CD14-positive monocyte (primary cell): ENCODE measurements around the gene NFAM1. TPM values are rescaled to one million over a fixed set of nuclear protein-coding genes. Genes with fewer than 3 reads are reported as not detected.
A peak's percentile ranks its signal among the peaks of the same experiment; 100 is the strongest.

Source experiments
- DNase-seq, 3 donors: peaks; one replicate each; pipeline ENCODE4 v3.0.0-alpha.2; 2011 to 2022
- H2AFZ ChIP-seq: 2 replicates; pipeline ENCODE4 v1.6.0; 2012; ENCODE audit warnings: mild to moderate bottlenecking, low read depth, low read length, inconsistent platforms; ENCODE audit not compliant: insufficient read depth, poor library complexity, severe bottlenecking
- H3K27ac ChIP-seq, 2 donors: 1 replicate in 1 of 2; 2 replicates in 1 of 2; pipeline ENCODE4 v1.5.1; 2012 to 2013; ENCODE audit warnings: low read length in 2 of 2, control low read depth in 1 of 2, inconsistent platforms in 1 of 2, low read depth in 1 of 2, mild to moderate bottlenecking in 1 of 2
- H3K27me3 ChIP-seq, 2 donors: one replicate each; pipeline versions ENCODE4 v1.6.0 to v1.6.1; 2011 to 2013; ENCODE audit warnings: low read length in 2 of 2; ENCODE audit not compliant: control insufficient read depth in 2 of 2, insufficient read depth in 2 of 2
- H3K36me3 ChIP-seq, 2 donors: replicated peaks in 1 of 2; 1 replicate in 1 of 2; 2 replicates in 1 of 2; pipeline versions ENCODE4 v1.5.1 to v1.6.1; 2012 to 2013; ENCODE audit warnings: low read length in 2 of 2, control low read depth in 1 of 2, inconsistent platforms in 1 of 2, mild to moderate bottlenecking in 1 of 2; ENCODE audit not compliant: insufficient read depth in 2 of 2, control insufficient read depth in 1 of 2
- H3K4me1 ChIP-seq, 2 donors: 1 replicate in 1 of 2; 2 replicates in 1 of 2; pipeline versions ENCODE4 v1.5.1 to v1.6.1; 2012 to 2013; ENCODE audit warnings: low read length in 2 of 2, control low read depth in 1 of 2, inconsistent platforms in 1 of 2, mild to moderate bottlenecking in 1 of 2, moderate library complexity in 1 of 2; ENCODE audit not compliant: insufficient read depth in 2 of 2, control insufficient read depth in 1 of 2
- H3K4me2 ChIP-seq: replicated peaks from 2 replicates; pipeline ENCODE3; 2012; ENCODE audit warnings: low read length, moderate library complexity, mild to moderate bottlenecking; ENCODE audit not compliant: poor library complexity, severe bottlenecking; ENCODE audit errors: extremely low read depth
- H3K4me3 ChIP-seq, 3 experiments: fragments of 200-600 bp in 1 of 3; sonication (generic) in 1 of 3; replicated peaks in 1 of 3; 1 replicate in 2 of 3; 2 replicates in 1 of 3; pipeline ENCODE4 v1.5.1; 2011 to 2013; ENCODE audit warnings: low read length in 3 of 3, mild to moderate bottlenecking in 3 of 3, control low read depth in 2 of 3, low read depth in 2 of 3, inconsistent platforms in 1 of 3, moderate library complexity in 1 of 3
- H3K79me2 ChIP-seq: 2 replicates; pipeline ENCODE4 v1.6.0; 2012; ENCODE audit warnings: mild to moderate bottlenecking, control low read depth, inconsistent platforms, low read length, moderate library complexity; ENCODE audit not compliant: insufficient read depth
- H3K9ac ChIP-seq: 2 replicates; pipeline ENCODE4 v1.6.0; 2017; ENCODE audit warnings: low read length, mild to moderate bottlenecking; ENCODE audit not compliant: insufficient read depth, poor library complexity, severe bottlenecking
- H3K9me3 ChIP-seq, 2 donors: replicated peaks in 1 of 2; 1 replicate in 1 of 2; 2 replicates in 1 of 2; pipeline versions ENCODE4 v1.5.1 to v1.6.1; 2012 to 2013; ENCODE audit warnings: low read length in 2 of 2, control low read depth in 1 of 2; ENCODE audit not compliant: control insufficient read depth in 1 of 2, insufficient read depth in 1 of 2
- H4K20me1 ChIP-seq: 2 replicates; pipeline ENCODE4 v1.6.0; 2012; ENCODE audit warnings: mild to moderate bottlenecking, low read length, control low read depth, moderate library complexity; ENCODE audit not compliant: insufficient read depth
- H3K27ac Mint-ChIP-seq, 7 donors: one replicate each; pipeline ENCODE4 v1.8.0; 2020; ENCODE audit warnings: mild to moderate bottlenecking in 7 of 7, mixed read lengths in 7 of 7, moderate library complexity in 6 of 7, inconsistent platforms in 2 of 7
- H3K27me3 Mint-ChIP-seq, 3 donors: one replicate each; pipeline ENCODE4 v1.8.0; 2021 to 2022; ENCODE audit warnings: low read depth in 3 of 3, mild to moderate bottlenecking in 3 of 3, mixed read lengths in 3 of 3, moderate library complexity in 3 of 3, inconsistent platforms in 1 of 3
- H3K36me3 Mint-ChIP-seq, 2 donors: one replicate each; pipeline ENCODE4 v1.8.0; 2020; ENCODE audit warnings: mixed read lengths in 2 of 2, inconsistent platforms in 1 of 2, mild to moderate bottlenecking in 1 of 2
- H3K4me1 Mint-ChIP-seq: one replicate; pipeline ENCODE4 v1.8.0; 2020; ENCODE audit warnings: mild to moderate bottlenecking, mixed read lengths
- H3K4me3 Mint-ChIP-seq, 2 donors: one replicate each; pipeline ENCODE4 v1.8.0; 2020; ENCODE audit warnings: mild to moderate bottlenecking in 2 of 2, mixed read lengths in 2 of 2, moderate library complexity in 1 of 2
- H3K9me3 Mint-ChIP-seq, 7 donors: one replicate each; pipeline ENCODE4 v1.8.0; 2020 to 2022; ENCODE audit warnings: mixed read lengths in 7 of 7, mild to moderate bottlenecking in 6 of 7, moderate library complexity in 6 of 7, inconsistent platforms in 2 of 7
- WGBS: methylation state at CpG from one replicate; pipeline ENCODE4 v1.1.5; 2013; ENCODE audit warnings: missing lambda C conversion rate; ENCODE audit not compliant: insufficient coverage; 5-methylcytosine and 5-hydroxymethylcytosine counted together
- intact Hi-C, 2 donors: fragments of 100-400 bp; cut with micrococcal nuclease; formaldehyde crosslinking; loops; one replicate each; pipeline versions ENCODE4 v1.15.0 to v1.15.1; 2023
- polyA plus RNA-seq, 3 donors: library from polyadenylated mRNA; depleted of rRNA in 1 of 3; unstranded in 2 of 3; stranded (reverse) in 1 of 3; fragments of 300-500 nt in 2 of 3; fragments of >200 nt in 1 of 3; fragmentation: Illumina TruSeq in 2 of 3; gene quantifications; 1 replicate in 2 of 3; 2 replicates in 1 of 3; pipeline ENCODE4 v1.2.3, GENCODE V29; 2012 to 2021
- TF ChIP-seq, protein P1 (sequence below): fragments of 200-600 bp; IDR thresholded peaks from one replicate; pipeline ENCODE4 v1.8.0; 2022; ENCODE audit warnings: antibody characterized with exemption, mild to moderate bottlenecking

NFAM1 gene
- polyA plus RNA-seq, 3 donors: 36.0 to 71.0 (median 69.7) TPM

DNA sequence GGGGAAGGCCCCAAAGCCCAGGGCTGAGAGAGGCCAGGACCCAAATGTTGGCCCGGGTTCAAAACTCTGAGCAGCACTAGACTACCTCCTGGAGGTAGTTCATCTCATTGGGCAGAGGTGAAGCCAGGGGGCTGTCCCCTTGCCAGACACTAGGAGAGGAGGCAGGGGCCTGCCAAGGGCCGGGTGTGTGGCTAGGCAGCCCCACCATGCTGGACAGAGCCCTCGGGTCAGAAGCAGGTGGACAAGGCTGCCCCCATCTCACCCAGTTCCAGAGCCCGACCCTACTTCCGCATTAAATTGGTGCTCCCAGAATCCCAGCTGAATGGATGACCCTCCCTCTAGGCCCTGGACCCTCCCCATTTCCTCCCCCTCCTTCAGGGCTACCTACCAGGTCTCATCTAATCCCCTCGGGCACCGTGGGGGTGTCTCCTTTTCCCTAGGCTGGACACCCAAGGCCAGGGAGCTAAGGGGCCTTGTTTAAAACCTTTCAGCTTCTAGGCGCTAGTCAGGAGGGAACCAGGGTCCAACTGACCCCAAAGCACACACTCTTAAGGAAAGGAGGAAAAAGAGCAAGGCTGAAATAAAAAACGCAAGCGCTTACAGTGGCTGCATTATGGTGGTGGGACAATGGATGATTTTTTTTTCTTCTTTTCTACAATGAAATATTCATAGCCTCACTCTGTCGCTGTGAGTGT lies 89.6 kb downstream of the NFAM1 start:
- no peaks in the 10 kb centered on the region for H3K4me1 ChIP-seq
- no peak overlapping the region for H3K9ac ChIP-seq
- H3K27ac ChIP-seq: no peak overlapping the region
- DNase-seq: no peak
- H3K36me3 ChIP-seq: no peaks in the 10 kb centered on the region
- H3K27ac Mint-ChIP-seq: no peak overlapping the region
- H3K79me2 ChIP-seq: no peaks in the 10 kb centered on the region
- H3K9me3 Mint-ChIP-seq: peaks cover 0 to 11% (median 0%) of the 10 kb centered on the region in 7 donors
- no peak overlapping the region for H3K4me3 ChIP-seq
- intact Hi-C loops: no loop called here
- 98% methylated on average over 5 of the region's 11 CpGs for WGBS
- no peak overlapping the region for H2AFZ ChIP-seq
- no peaks in the 10 kb centered on the region for H3K36me3 Mint-ChIP-seq
- H4K20me1 ChIP-seq: no peaks in the 10 kb centered on the region
- H3K4me3 Mint-ChIP-seq: peak overlapping the region in 1 of 2 donors; percentile 76
- H3K4me2 ChIP-seq: no peak overlapping the region
- peaks cover 4% of the 10 kb centered on the region for H3K4me1 Mint-ChIP-seq
- peaks cover 21 to 63% of the 10 kb centered on the region in 2 donors for H3K27me3 ChIP-seq
- peaks cover 50 to 59% (median 53%) of the 10 kb centered on the region in 3 donors for H3K27me3 Mint-ChIP-seq
- TF ChIP-seq, protein P1, sequence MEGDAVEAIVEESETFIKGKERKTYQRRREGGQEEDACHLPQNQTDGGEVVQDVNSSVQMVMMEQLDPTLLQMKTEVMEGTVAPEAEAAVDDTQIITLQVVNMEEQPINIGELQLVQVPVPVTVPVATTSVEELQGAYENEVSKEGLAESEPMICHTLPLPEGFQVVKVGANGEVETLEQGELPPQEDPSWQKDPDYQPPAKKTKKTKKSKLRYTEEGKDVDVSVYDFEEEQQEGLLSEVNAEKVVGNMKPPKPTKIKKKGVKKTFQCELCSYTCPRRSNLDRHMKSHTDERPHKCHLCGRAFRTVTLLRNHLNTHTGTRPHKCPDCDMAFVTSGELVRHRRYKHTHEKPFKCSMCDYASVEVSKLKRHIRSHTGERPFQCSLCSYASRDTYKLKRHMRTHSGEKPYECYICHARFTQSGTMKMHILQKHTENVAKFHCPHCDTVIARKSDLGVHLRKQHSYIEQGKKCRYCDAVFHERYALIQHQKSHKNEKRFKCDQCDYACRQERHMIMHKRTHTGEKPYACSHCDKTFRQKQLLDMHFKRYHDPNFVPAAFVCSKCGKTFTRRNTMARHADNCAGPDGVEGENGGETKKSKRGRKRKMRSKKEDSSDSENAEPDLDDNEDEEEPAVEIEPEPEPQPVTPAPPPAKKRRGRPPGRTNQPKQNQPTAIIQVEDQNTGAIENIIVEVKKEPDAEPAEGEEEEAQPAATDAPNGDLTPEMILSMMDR: no peak
- H3K9me3 ChIP-seq: peaks cover 0 to 5% of the 10 kb centered on the region in 2 donors

DNA sequence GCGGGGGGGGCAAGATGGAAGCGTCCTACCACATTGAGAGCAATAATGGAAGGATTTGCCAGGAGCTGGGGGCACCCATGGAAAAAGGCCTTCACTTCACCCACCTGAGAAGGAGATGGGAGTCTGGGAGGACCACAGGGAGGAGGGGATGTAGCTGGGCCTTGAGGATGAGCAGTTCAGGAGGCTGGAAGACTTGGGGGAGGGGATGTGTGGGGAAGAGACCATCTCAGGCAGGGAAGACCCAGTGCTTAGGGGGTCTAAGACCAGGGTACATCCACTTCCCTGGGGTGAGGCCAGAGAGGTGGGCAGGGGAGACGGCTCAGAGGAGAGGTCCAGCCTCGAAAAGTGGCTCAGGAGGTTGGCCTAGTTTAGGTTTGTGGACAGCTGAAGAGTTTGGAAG lies 90.4 kb downstream of the NFAM1 start:
- H3K4me1 ChIP-seq: no peaks in the 10 kb centered on the region
- H3K27ac ChIP-seq: no peak overlapping the region
- no peak overlapping the region for H3K9ac ChIP-seq
- no peak overlapping the region for H3K4me3 ChIP-seq
- H3K27me3 ChIP-seq: peaks cover 21 to 63% of the 10 kb centered on the region in 2 donors
- no peak for DNase-seq
- no peaks in the 10 kb centered on the region for H3K36me3 ChIP-seq
- H3K9me3 ChIP-seq: peaks cover 0 to 5% of the 10 kb centered on the region in 2 donors
- H3K79me2 ChIP-seq: no peaks in the 10 kb centered on the region
- intact Hi-C loops: no loop called here
- no peak overlapping the region for H3K4me2 ChIP-seq
- H2AFZ ChIP-seq: no peak overlapping the region
- H3K4me3 Mint-ChIP-seq: peak overlapping the region in 1 of 2 donors; percentile 76
- H4K20me1 ChIP-seq: no peaks in the 10 kb centered on the region
- no peaks in the 10 kb centered on the region for H3K36me3 Mint-ChIP-seq
- no peak overlapping the region for H3K27ac Mint-ChIP-seq
- TF ChIP-seq, protein P1: no peak
- peaks cover 0 to 11% (median 0%) of the 10 kb centered on the region in 7 donors for H3K9me3 Mint-ChIP-seq
- peaks cover 50 to 57% (median 53%) of the 10 kb centered on the region in 3 donors for H3K27me3 Mint-ChIP-seq
- WGBS: 100% methylated on average over 2 of the region's 4 CpGs
- peaks cover 4% of the 10 kb centered on the region for H3K4me1 Mint-ChIP-seq
